DMS 273 (cell line): ENCODE results near the gene OSM.
"Not testable (repeated sequence)": the region's sequence is repeated elsewhere in the genome, so short reads cannot be mapped to it uniquely, and the experiment has no call there.

Experiments
- DNase-seq: peaks from one replicate; lab custom pipeline; 2025; ENCODE audit not compliant: unreplicated experiment; lab: John Stamatoyannopoulos, UW

Gene OSM

GRCh38 chr22:30230330-30230729, 36.3 kb downstream of the OSM start:
- DNase-seq: no peak

GRCh38 chr22:30228509-30229359, 37.9 kb downstream of the OSM start:
- peak; percentile 20 for DNase-seq

- DNase-seq: no peak
Measured at GRCh38 chr22:30227438-30228228, 39.0 kb downstream of the OSM start.

- DNase-seq: no peak
Measured at GRCh38 chr22:30226192-30226832, 40.3 kb downstream of the OSM start.

GRCh38 chr22:30225220-30225927, 41.3 kb downstream of the OSM start:
- no peak for DNase-seq

GRCh38 chr22:30224161-30224857, 42.3 kb downstream of the OSM start:
- no peak for DNase-seq

GRCh38 chr22:30223303-30223702, 43.3 kb downstream of the OSM start:
- no peak for DNase-seq

GRCh38 chr22:30222321-30222720, 44.3 kb downstream of the OSM start:
- DNase-seq: no peak

- DNase-seq: no peak
Measured at GRCh38 chr22:30221121-30221992, 45.3 kb downstream of the OSM start.

- no peak for DNase-seq
Measured at GRCh38 chr22:30220338-30221012, 46.2 kb downstream of the OSM start.

- no peak for DNase-seq
Measured at GRCh38 chr22:30219668-30220278, 46.9 kb downstream of the OSM start.

- peak; percentile 16 for DNase-seq
Measured at GRCh38 chr22:30219049-30219654, 47.5 kb downstream of the OSM start.

GRCh38 chr22:30217698-30218560, 48.7 kb downstream of the OSM start:
- DNase-seq: no peak

GRCh38 chr22:30216710-30217109, 49.9 kb downstream of the OSM start:
- DNase-seq: no peak

- not testable (repeated sequence) for DNase-seq
Measured at GRCh38 chr22:30216272-30216671, 50.4 kb downstream of the OSM start.

- DNase-seq: peak; percentile 20
Measured at GRCh38 chr22:30214703-30215407, 51.8 kb downstream of the OSM start.
